D721Med (cell line): ENCODE results near the gene PEX11A.

Experiments
- DNase-seq: peaks from one replicate; pipeline ENCODE4 v3.0.0; 2011; ENCODE audit warnings: low spot score; ENCODE audit not compliant: insufficient read length
- FAIRE-seq: peaks from 2 replicates; lab custom pipeline; 2011; peaks lifted over from hg19 to GRCh38; lab: Jason Lieb, UNC
- CTCF ChIP-seq: IDR thresholded peaks from 2 replicates; pipeline ENCODE4 v1.5.1; 2012; ENCODE audit warnings: mild to moderate bottlenecking, control low read depth; ENCODE audit not compliant: insufficient read depth; ENCODE audit errors: missing control alignments

The PEX11A gene

GRCh38 chr15:89664441-89665350 is 25.9 kb downstream of the PEX11A start:
- no peak for FAIRE-seq
- no peak for DNase-seq
- TF ChIP-seq CTCF: no peak

- no peak for TF ChIP-seq CTCF
- FAIRE-seq (no peak), DNase-seq (no peak)
These were observed 27.5 kb downstream of the PEX11A start for GRCh38 chr15:89662893-89663626.

GRCh38 chr15:89660556-89660955 is 30.0 kb downstream of the PEX11A start:
- FAIRE-seq: no peak

GRCh38 chr15:89659295-89659694 is 31.3 kb downstream of the PEX11A start:
- FAIRE-seq: no peak
- no peak for DNase-seq
- TF ChIP-seq CTCF: no peak

More at GRCh38 chr15:89660556-89660955, 30.0 kb downstream of the PEX11A start:
- no peak for TF ChIP-seq CTCF
- DNase-seq: no peak

- TF ChIP-seq CTCF: no peak
These were observed 32.8 kb downstream of the PEX11A start for GRCh38 chr15:89657686-89658200.

GRCh38 chr15:89656116-89656815 is 34.3 kb downstream of the PEX11A start:
- no peak for DNase-seq
- no peak for FAIRE-seq
- no peak for TF ChIP-seq CTCF

More at GRCh38 chr15:89657686-89658200, 32.8 kb downstream of the PEX11A start:
- DNase-seq: no peak
- no peak for FAIRE-seq
